NCI-H146 treated with DMSO at 0.1 percent for 48 hours (cell line): ENCODE measurements around the gene GP1BA.

Experiments used
- DNase-seq: peaks from one replicate; lab custom pipeline; 2025; ENCODE audit not compliant: unreplicated experiment; lab: John Stamatoyannopoulos, UW

GP1BA gene

DNA sequence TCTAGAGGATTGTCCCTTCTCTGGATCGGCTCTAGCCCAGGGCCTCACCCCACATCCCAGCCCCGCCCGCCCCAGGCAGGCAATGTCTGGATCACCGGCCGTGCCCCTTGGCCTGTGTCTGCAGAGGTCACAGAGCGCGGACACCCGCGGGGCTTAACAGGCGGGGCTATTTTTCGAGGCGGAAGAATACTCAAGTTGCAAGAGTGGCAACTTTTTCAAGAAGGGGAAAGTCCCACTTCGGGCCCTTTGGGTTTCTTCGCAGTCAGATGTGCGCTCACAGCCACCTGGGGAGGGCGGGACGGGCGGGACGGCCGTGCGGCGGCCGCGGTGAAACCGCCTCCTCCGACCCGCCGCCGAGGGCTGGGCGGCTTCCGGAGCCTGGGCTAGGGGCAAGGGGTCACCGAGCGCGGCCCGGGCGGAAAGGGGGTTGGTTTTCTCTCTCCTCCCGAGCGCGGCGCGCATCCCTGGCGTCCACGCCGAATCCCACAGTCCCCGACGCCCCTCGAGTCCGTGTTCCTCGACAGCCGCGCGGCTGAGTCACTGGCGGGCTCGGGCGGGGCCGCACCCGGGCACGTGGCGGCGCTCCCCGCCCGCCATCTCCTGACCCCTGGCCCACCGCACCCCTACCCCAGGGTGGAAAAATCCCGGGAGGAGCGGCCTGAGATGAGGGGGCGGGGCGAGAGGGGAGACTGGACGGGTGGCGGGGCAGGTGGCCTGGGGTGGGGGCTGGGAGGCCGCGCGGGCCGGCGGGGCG is 17.4 kb downstream of the GP1BA start:
- DNase-seq = peak; percentile 55

- peak; percentile 55 for DNase-seq
These were observed 18.1 kb downstream of the GP1BA start for GRCh38 chr17:4950075-4950745.

GRCh38 chr17:4950746-4951204 is 18.7 kb downstream of the GP1BA start, which contains the start of gene ENO3:
Gene ENO3 (plus strand): TSS chr17:4951119. CDS start chr17:4951830, 711 bp downstream.
- no peak for DNase-seq

- DNase-seq = no peak
These were observed 19.4 kb downstream of the GP1BA start for GRCh38 chr17:4951486-4951885.

DNA sequence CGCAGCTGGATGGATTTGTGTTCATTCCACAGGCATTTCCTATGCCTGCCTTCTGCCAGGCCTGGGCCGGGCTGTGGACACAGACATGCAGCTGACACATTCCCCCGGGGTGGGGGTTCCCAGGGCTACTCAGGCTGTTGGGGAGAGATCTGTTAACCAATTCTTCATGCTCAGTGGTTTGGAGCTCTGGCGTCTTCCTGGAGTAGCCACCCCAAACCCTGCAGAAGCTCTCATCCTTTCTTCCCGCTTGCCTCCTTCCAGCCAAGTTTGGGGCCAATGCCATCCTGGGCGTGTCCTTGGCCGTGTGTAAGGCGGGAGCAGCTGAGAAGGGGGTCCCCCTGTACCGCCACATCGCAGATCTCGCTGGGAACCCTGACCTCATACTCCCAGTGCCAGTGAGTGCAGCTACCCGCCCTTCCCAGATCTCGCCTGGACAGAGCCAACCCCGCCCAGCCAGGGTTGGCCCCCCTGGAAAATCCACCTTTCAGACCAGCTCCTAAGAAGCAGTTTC is 21.4 kb downstream of the GP1BA start:
- no peak for DNase-seq

DNA sequence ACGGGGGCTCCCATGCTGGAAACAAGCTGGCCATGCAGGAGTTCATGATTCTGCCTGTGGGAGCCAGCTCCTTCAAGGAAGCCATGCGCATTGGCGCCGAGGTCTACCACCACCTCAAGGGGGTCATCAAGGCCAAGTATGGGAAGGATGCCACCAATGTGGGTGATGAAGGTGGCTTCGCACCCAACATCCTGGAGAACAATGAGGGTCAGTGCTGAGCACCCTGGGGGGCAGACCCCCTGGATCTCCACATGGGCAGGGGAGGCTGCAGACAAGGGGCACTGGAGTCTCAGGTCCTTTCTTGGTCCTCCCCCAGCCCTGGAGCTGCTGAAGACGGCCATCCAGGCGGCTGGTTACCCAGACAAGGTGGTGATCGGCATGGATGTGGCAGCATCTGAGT is 23.0 kb downstream of the GP1BA start:
- no peak for DNase-seq

GRCh38 chr17:4956493-4957061 is 24.5 kb downstream of the GP1BA start:
- DNase-seq = no peak

- no peak for DNase-seq
These were observed 26.0 kb downstream of the GP1BA start for GRCh38 chr17:4958102-4958501.

DNA sequence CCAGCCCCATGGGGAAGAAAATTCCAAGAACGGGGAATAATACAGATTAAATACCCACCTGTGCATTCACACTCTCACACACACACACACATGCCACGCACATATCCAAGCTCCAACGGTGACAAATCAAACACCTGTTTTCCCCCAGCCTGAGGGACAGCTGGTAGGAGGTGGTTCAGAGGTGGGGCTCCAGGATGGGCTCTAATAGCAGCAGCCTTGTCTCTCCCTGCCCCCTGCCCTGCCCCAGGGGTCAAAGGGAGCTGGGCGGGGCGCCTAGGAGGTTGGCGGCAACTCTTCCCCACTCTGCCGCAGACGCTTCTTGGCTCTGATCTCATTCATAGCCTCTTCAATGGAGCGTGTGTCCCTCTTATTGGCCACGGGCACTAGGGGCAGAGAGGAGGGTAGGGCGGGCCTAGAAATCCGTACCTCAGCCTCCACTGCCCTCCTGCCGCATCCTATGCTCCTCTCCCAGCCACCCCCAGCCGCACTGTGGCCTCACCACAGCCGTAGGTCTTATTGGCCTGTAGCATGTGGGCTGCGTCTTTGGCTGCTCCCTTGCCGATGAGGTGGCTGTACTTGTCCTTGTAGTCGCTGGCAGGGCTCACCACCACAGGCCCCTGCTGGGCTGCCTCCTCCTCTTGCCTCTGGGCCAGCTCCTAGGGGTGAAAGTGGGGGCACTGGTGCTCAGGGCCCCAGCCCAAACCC is 27.3 kb downstream of the GP1BA start:
- DNase-seq = no peak

DNA sequence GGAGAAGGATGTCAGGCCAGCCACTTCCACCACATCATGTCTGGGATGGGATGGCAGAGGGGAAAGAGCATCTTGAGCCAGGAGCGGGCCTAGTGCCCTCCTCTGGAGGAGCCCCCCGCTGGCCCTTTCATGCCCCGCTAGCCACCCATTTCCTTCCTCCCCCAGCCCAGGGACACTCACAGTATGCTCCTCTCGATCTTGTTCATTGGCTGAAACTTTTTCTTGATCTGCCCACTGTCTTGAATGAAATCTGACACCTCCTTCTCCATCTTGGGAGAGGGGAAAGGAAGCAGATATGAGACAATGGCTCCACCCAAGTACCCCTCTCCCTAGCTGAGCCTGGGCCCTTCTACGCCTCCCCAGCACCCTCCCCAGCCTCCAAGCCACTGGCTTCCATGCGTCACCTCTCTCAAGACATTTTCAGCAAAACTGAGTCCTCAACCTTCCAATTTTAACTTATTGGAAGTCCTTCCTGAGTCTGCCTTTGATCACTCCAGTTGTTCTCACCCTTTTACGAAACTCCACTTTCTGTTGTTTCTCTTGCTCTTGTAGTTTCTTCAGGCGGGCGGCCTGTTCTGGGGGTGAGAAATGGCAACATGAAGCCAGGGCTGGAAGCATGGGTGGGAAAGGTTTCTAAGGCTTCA is 28.3 kb downstream of the GP1BA start:
- no peak for DNase-seq

GRCh38 chr17:4965311-4965986 is 33.4 kb downstream of the GP1BA start:
- no peak for DNase-seq

- DNase-seq = peak; percentile 99
These were observed 34.9 kb downstream of the GP1BA start for GRCh38 chr17:4966844-4967538.

GRCh38 chr17:4967539-4968485 is 35.7 kb downstream of the GP1BA start, which contains the start of gene SPAG7:
Gene SPAG7 (minus strand): TSS chr17:4967817. CDS start chr17:4967804, 13 bp downstream.
- peak; percentile 95 for DNase-seq

DNA sequence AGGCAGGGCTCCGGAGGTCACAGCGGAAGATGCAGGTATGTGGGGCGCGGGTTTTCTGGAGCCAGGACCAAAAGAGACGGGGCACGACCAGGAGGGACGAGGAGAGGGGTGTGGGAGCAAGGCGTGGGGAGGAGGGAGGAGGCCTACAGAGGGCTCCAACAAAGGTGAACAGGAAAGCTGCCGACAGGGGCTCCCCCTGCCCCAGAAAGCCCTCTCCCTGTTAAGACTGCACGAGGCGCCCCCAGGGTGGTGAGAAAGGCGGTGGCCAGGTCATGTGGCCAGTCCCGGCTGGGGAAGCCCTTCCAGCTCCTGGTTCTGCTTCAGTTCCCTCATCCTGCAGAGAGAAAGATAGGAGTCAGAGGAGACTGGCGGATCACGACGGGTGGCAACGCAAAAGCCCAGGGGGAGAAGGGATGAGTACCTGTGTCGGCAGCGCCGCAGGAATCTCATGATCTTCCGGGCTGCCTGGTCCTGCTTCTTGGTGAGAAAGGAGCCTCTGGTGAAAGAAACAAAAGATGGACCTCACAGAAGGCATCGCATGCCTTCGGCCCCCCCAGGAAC is 36.5 kb downstream of the GP1BA start:
- DNase-seq = no peak

DNA sequence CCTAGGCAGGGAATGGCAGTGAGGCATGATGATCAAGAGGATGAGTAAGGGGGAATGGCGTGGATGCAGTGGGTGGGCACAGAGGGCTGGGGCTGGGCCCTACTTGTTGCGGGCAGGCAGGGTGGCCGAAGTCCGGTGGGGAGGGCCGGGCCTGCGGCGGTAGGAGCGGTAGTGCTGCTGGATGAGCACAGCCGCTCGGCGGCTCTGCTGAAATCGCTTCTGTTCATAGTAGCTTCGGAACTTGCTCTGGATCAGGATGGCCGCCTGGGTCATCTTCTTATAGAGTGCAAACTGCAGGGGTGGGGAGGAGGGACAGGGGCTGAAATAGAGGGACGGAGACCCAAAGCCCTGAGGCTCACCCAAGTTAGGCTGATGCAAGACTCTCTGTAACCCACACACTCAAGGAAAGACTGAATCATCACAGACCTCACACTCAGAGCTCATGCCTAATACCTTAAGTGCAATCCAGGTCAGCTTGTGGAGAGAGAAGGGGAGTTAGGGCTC is 37.0 kb downstream of the GP1BA start:
- no peak for DNase-seq

GRCh38 chr17:4969551-4970173 is 37.6 kb downstream of the GP1BA start:
- no peak for DNase-seq

DNA sequence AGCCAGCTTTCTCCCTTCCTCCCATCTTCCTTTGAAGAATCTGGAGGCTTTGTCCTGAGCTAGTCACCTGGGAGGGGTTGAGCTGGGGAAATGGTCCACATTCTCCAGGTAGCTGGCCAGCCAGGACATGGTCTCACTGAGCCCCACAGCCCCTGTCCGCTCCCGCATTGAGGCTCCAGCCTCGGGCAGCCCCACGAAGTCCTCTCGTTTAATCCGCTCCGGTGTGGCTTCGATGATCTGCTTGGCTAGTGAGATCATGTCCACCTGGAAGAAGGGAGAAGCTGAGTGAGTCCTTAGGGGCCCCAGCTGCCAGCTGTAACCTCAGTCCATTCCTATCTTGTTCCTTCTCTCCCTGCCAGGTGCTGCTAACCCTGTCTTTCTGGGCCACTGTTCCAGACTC is 38.2 kb downstream of the GP1BA start:
- DNase-seq = no peak
